Epithelial cell of esophagus (primary cell): ENCODE results near the gene MYADM.

Source experiments
- DNase-seq: peaks from one replicate; pipeline ENCODE4 v3.0.0; 2010; ENCODE audit warnings: low read depth
- H3K4me3 ChIP-seq: 2 replicates; pipeline ENCODE4 v1.5.1; 2011; ENCODE audit warnings: mild to moderate bottlenecking, low read length, control low read depth
- CTCF ChIP-seq: IDR thresholded peaks from 2 replicates; pipeline ENCODE4 v1.5.1; 2011; ENCODE audit warnings: low read depth, mild to moderate bottlenecking, low read length, control low read depth, inconsistent platforms; ENCODE audit not compliant: insufficient read depth; ENCODE audit errors: missing control alignments

MYADM gene

GRCh38 chr19:53870485-53870844 is 2.8 kb downstream of the MYADM start:
- DNase-seq, result no peak
- no peak for TF ChIP-seq CTCF
- no peak overlapping the region for H3K4me3 ChIP-seq

DNA sequence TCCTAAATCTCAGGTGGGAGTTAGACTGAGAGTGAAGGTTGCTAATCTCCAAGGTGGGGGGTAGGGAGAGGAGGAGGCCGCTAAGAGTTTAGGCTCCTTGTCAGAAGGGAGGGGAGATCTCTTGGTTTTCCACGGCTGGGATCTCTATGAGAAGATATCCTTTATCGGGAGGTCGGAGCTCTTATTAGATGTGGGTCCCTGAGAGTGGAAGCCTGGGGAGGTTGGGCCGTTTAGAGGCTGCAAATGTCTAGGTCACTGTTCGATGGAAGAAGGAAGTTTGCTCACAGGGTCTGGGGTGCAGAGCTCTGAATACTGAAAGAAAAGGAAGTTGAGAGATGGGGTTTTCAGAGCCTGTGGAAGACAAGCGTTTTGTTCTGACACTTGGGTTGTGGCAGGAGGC is 3.8 kb downstream of the MYADM start:
- no peak for TF ChIP-seq CTCF
- H3K4me3 ChIP-seq, result no peak overlapping the region
- no peak for DNase-seq

GRCh38 chr19:53872762-53873161 is 5.1 kb downstream of the MYADM start:
- no peak overlapping the region for H3K4me3 ChIP-seq
- DNase-seq, result no peak
- no peak for TF ChIP-seq CTCF

DNA sequence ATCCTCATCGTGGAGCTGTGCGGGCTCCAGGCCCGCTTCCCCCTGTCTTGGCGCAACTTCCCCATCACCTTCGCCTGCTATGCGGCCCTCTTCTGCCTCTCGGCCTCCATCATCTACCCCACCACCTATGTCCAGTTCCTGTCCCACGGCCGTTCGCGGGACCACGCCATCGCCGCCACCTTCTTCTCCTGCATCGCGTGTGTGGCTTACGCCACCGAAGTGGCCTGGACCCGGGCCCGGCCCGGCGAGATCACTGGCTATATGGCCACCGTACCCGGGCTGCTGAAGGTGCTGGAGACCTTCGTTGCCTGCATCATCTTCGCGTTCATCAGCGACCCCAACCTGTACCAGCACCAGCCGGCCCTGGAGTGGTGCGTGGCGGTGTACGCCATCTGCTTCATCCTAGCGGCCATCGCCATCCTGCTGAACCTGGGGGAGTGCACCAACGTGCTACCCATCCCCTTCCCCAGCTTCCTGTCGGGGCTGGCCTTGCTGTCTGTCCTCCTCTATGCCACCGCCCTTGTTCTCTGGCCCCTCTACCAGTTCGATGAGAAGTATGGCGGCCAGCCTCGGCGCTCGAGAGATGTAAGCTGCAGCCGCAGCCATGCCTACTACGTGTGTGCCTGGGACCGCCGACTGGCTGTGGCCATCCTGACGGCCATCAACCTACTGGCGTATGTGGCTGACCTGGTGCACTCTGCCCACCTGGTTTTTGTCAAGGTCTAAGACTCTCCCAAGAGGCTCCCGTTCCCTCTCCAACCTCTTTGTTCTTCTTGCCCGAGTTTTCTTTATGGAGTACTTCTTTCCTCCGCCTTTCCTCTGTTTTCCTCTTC is 6.3 kb downstream of the MYADM start:
- DNase-seq, result no peak

DNA sequence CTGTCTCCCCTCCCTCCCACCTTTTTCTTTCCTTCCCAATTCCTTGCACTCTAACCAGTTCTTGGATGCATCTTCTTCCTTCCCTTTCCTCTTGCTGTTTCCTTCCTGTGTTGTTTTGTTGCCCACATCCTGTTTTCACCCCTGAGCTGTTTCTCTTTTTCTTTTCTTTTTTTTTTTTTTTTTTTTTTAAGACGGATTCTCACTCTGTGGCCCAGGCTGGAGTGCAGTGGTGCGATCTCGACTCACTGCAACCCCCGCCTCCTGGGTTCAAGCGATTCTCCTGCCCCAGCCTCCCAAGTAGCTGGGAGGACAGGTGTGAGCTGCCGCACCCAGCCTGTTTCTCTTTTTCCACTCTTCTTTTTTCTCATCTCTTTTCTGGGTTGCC is 6.9 kb downstream of the MYADM start:
- TF ChIP-seq CTCF, result no peak
- no peak overlapping the region for H3K4me3 ChIP-seq

More for the DNA sequence above, 6.3 kb downstream of the MYADM start:
- no peak for TF ChIP-seq CTCF
- no peak overlapping the region for H3K4me3 ChIP-seq

DNA sequence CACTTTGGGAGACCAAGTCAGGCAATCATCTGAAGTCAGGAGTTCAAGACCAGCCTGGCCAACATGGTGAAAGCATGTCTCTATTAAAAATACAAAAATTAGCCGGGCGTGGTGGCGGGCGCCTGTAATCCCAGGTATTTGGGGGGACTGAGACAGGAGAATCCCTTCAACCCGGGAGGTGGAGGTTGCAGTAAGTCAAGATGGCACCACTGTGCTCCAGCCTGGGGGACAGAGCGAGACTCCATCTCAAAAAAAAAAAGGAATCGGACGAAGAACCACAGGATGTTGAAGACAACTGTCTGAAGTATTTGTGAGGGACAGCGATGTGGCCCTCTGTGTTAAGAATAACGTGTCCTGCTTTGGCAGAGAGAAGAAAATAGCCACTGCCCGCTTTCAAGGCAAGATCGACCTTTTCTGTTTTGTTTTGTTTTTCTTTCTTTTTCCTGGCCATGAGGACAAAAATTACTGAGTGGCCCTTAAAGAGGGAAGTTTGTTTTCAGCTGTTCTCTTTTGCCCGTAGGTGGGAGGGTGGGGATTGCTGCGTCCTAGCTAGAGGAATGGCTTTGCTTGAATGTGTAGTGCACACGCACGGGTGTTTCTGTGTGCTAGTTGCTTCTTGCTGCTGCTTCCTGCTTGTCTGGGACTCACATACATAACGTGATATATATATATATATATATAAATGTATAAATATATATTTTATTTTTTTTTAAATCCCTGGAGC is 8.1 kb downstream of the MYADM start:
- H3K4me3 ChIP-seq, result no peak overlapping the region
- DNase-seq, result no peak
- TF ChIP-seq CTCF, result no peak

More for the DNA sequence above, 6.9 kb downstream of the MYADM start:
- no peak for DNase-seq
